GM19438 (cell line): ENCODE data around the gene CDC123.
"Not testable (repeated sequence)": the region's sequence is repeated elsewhere in the genome, so short reads cannot be mapped to it uniquely, and the experiment has no call there.

Experiments
- ATAC-seq: cut with Tn5 transposase; IDR thresholded peaks from one replicate; pipeline ENCODE4 v1.9.1; 2021; ENCODE audit warnings: low read depth; ENCODE audit not compliant: unreplicated experiment

The CDC123 gene

GRCh38 chr10:12195603-12196506 lies at the start of gene CDC123, which contains the start of gene NUDT5:
Gene CDC123, plus strand, starts transcription at chr10:12196188. Its CDS starts 58 bp downstream, at chr10:12196246.
Gene NUDT5, minus strand, starts transcription at chr10:12195891. Its CDS starts 9,600 bp downstream, at chr10:12186291.
- ATAC-seq: peak; percentile 93

- no peak for ATAC-seq
Observed at GRCh38 chr10:12150163-12150562, 45.8 kb upstream of the CDC123 start.

GRCh38 chr10:12154516-12154915 lies 41.5 kb upstream of the CDC123 start:
- ATAC-seq: no peak

GRCh38 chr10:12156367-12157123 lies 39.4 kb upstream of the CDC123 start:
- no peak for ATAC-seq

GRCh38 chr10:12158111-12158510 lies 37.9 kb upstream of the CDC123 start:
- no peak for ATAC-seq

- no peak for ATAC-seq
Observed at GRCh38 chr10:12160664-12161063, 35.3 kb upstream of the CDC123 start.

- ATAC-seq: no peak
Observed at GRCh38 chr10:12162927-12163326, 33.1 kb upstream of the CDC123 start.

- no peak for ATAC-seq
Observed at GRCh38 chr10:12164085-12164484, 31.9 kb upstream of the CDC123 start.

- ATAC-seq: no peak
Observed at GRCh38 chr10:12165036-12165435, 31.0 kb upstream of the CDC123 start.

GRCh38 chr10:12165999-12166775 lies 29.8 kb upstream of the CDC123 start:
- ATAC-seq: no peak

- ATAC-seq: not testable (repeated sequence)
Observed at GRCh38 chr10:12171512-12171911, 24.5 kb upstream of the CDC123 start.

- ATAC-seq: no peak
Observed at GRCh38 chr10:12177642-12178041, 18.3 kb upstream of the CDC123 start.

- no peak for ATAC-seq
Observed at GRCh38 chr10:12179606-12180170, 16.3 kb upstream of the CDC123 start.

- ATAC-seq: no peak
Observed at GRCh38 chr10:12180221-12180974, 15.6 kb upstream of the CDC123 start.

GRCh38 chr10:12181065-12181775 lies 14.8 kb upstream of the CDC123 start:
- ATAC-seq: no peak

GRCh38 chr10:12184165-12184564 lies 11.8 kb upstream of the CDC123 start:
- no peak for ATAC-seq

- ATAC-seq: no peak
Observed at GRCh38 chr10:12186323-12186722, 9.7 kb upstream of the CDC123 start.

- ATAC-seq: no peak
Observed at GRCh38 chr10:12187321-12187905, 8.6 kb upstream of the CDC123 start.

GRCh38 chr10:12188656-12189055 lies 7.3 kb upstream of the CDC123 start:
- ATAC-seq: no peak
